ENCODE results near the gene BNIP5.

Gene BNIP5

GRCh38 chr6:36357872-36358225 is 21.2 kb upstream of the BNIP5 start:
- no peaks in the 10 kb centered on the region for H3K36me3 ChIP-seq (ENCODE audit: control insufficient read depth in 2 of 2, insufficient read depth in 1 of 2, low read length in 2 of 2)

More at GRCh38 chr6:36357872-36358225, 21.2 kb upstream of the BNIP5 start:
- Histone ChIP-seq H3K4me1 (ENCODE audit: control insufficient read depth, insufficient read depth, low read length) (no peaks in the 10 kb centered on the region), H3K9me3 (ENCODE audit: control insufficient read depth, insufficient read depth, low read depth, low read length) (no peaks in the 10 kb centered on the region), H3K4me3 (ENCODE audit: low read depth, low read length) (no peak overlapping the region), H3K27ac (ENCODE audit: extremely low read depth, low read depth, low read length) (no peak overlapping the region)
- no peak for TF ChIP-seq ELK4 (IDR thresholded peaks at IDR 0.05; ENCODE audit: borderline replicate concordance, low read depth, low read length)
- TF ChIP-seq ZNF404 (tag by site-specific recombination; IDR thresholded peaks at IDR 0.05) = no peak
- no peak for TF ChIP-seq SCRT2 (tag by site-specific recombination; IDR thresholded peaks at IDR 0.05)
- TF ChIP-seq ZNF248 (tag by site-specific recombination; IDR thresholded peaks at IDR 0.05) = no peak
- no peak for TF ChIP-seq ZBTB49 (tag by site-specific recombination; IDR thresholded peaks at IDR 0.05; ENCODE audit: low read depth)
- TF ChIP-seq BCL11A (tag by site-specific recombination; IDR thresholded peaks at IDR 0.05; ENCODE audit: low read depth) = no peak
- TF ChIP-seq ZNF585B (tag by site-specific recombination; IDR thresholded peaks at IDR 0.05) = no peak
- TF ChIP-seq ZNF610 (tag by site-specific recombination; IDR thresholded peaks at IDR 0.05; ENCODE audit: borderline replicate concordance) = no peak
- no peak for TF ChIP-seq BCL6B (tag by site-specific recombination; IDR thresholded peaks at IDR 0.05)
- TF ChIP-seq ZBTB11 (tag by site-specific recombination; conservative IDR thresholded peaks at IDR 0.05; ENCODE audit: low read depth) = no peak
- TF ChIP-seq ZNF37A (tag by site-specific recombination; IDR thresholded peaks at IDR 0.05) = no peak
- no peak for TF ChIP-seq ZNF23 (tag by site-specific recombination; IDR thresholded peaks at IDR 0.05; ENCODE audit: borderline replicate concordance)
- no peak for TF ChIP-seq ZFP3 (tag by site-specific recombination; IDR thresholded peaks at IDR 0.05; ENCODE audit: low read depth)
- no peak for TF ChIP-seq ZNF571 (tag by site-specific recombination; IDR thresholded peaks at IDR 0.05)
- TF ChIP-seq ZNF302 (tag by site-specific recombination; IDR thresholded peaks at IDR 0.05; ENCODE audit: low read depth) = no peak
- TF ChIP-seq HOXC10 (CRISPR knock-in tag; IDR thresholded peaks at IDR 0.05) = no peak
- TF ChIP-seq ZNF280C (tag by site-specific recombination; IDR thresholded peaks at IDR 0.05) = no peak
- TF ChIP-seq ZNF777 (tag by site-specific recombination; IDR thresholded peaks at IDR 0.05; ENCODE audit: borderline replicate concordance) = no peak
- no peak for TF ChIP-seq GLIS1 (tag by site-specific recombination; IDR thresholded peaks at IDR 0.05)
- TF ChIP-seq ZNF558 (tag by site-specific recombination; IDR thresholded peaks at IDR 0.05) = no peak
- ChIA-PET CTCF (interaction anchor here (0.5 to 11.6 kb wide), 10 partner anchors 13 to 635 kb away, joined by 3 to 234 read pairs (median 10); partner anchors contain the start of gene BNIP5), POLR2A (interaction anchor here (0.8 to 1.6 kb wide), 2 partner anchors 10 to 27 kb away, joined by 3 read pairs; no protein-coding TSS in a partner anchor)
